Activated CD4-positive, alpha-beta T cell treated with anti-CD3 and anti-CD28 coated beads for 36 hours (primary cell): ENCODE measurements around the gene HSPB3. TPM values are rescaled to one million over a fixed set of nuclear protein-coding genes. Genes with fewer than 3 reads are reported as not detected.

Source experiments
- ATAC-seq: fragments of 200-7000 bp; cut with Tn5 transposase; one replicate; pipeline ENCODE4 v1.10.0; 2021; ENCODE audit warnings: mild to moderate bottlenecking, moderate library complexity
- CTCF ChIA-PET: fragments of 350-600 bp; sonication (Branson Sonifier 250); formaldehyde crosslinking; loops from one replicate; lab custom pipeline; 2021; ENCODE audit warnings: antibody characterized with exemption; lab: Charles Lee
- POLR2A ChIA-PET: fragments of 350-600 bp; sonication (Branson Sonifier 250); formaldehyde crosslinking; loops from one replicate; lab custom pipeline; 2021; ENCODE audit warnings: antibody characterized with exemption, inconsistent platforms; lab: Charles Lee
- DNase-seq: peaks from one replicate; pipeline ENCODE4 v3.0.0-alpha.2; 2020
- H3K27ac Mint-ChIP-seq: one replicate; pipeline ENCODE4 v1.8.0; 2021; ENCODE audit warnings: mixed read lengths
- H3K27me3 Mint-ChIP-seq: one replicate; pipeline ENCODE4 v1.8.0; 2021; ENCODE audit warnings: mixed read lengths
- H3K36me3 Mint-ChIP-seq: one replicate; pipeline ENCODE4 v1.8.0; 2021; ENCODE audit warnings: low read depth, mixed read lengths
- H3K4me1 Mint-ChIP-seq: one replicate; pipeline ENCODE4 v1.8.0; 2021; ENCODE audit warnings: mixed read lengths
- H3K4me3 Mint-ChIP-seq: one replicate; pipeline ENCODE4 v1.8.0; 2021; ENCODE audit warnings: mild to moderate bottlenecking, moderate library complexity, mixed read lengths
- H3K9me3 Mint-ChIP-seq: one replicate; pipeline ENCODE4 v1.8.0; 2021; ENCODE audit warnings: low read depth, mixed read lengths
- intact Hi-C, 2 experiments: fragments of 100-400 bp; cut with DNase I in 1 of 2; cut with micrococcal nuclease in 1 of 2; formaldehyde crosslinking; loops; one replicate each; pipeline versions ENCODE4 v1.14.2 to v1.15.1; 2022 to 2024; cut with DNase I, micrococcal nuclease
- total RNA-seq, 2 experiments: library from RNA; stranded (reverse); gene quantifications; one replicate each; pipeline ENCODE4 v1.2.3, GENCODE V29; 2021

Gene HSPB3
- total RNA-seq, 2 experiments from 2014 or later: not detected

DNA sequence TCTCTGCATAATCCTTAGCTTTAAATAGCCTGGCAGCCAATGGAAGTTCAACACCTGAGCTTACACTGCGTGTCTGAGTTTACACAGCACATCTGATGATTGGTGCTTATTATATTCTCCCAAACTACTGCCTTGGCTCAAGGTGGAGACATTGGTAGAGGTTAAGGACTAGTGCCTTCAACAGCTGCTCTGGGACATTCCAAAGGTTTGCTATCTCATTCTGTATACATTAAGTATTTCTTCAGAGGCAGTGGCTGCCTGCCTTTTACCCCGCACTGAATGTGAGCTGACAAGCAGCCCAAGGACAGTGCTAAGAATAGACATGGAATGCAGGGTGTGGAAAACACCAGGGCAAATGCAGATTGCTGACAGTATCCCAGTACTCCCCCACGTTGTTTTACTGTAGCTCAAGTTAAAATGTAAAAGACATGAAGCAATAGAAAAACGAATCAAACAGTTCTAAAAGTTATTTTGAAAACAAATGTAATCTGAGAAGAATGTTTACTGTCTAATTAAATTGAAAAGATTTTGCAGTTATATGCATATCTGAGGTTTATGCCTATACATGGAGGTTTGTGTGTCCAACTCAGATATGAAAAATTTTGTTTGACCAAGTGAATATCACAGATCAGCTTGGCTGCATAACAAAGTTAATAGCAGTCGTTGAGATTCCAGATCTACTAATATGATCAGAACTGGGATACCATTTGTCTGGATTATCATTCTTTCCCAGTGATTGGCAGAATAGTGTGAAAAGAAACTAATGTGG, 1.8 kb downstream of the HSPB3 start:
- H3K27me3 Mint-ChIP-seq: peaks cover 6% of the 10 kb centered on the region
- DNase-seq: no peak
- no peak overlapping the region for H3K27ac Mint-ChIP-seq
- no peaks in the 10 kb centered on the region for H3K4me1 Mint-ChIP-seq
- no peaks in the 10 kb centered on the region for H3K36me3 Mint-ChIP-seq
- H3K9me3 Mint-ChIP-seq: peaks cover 12% of the 10 kb centered on the region
- ChIA-PET CTCF (interaction anchor here (0.5 to 1.7 kb wide), 2 partner anchors 32 to 1195 kb away, joined by 3 to 4 read pairs; no protein-coding TSS in a partner anchor), POLR2A (no interaction called here)
- no peak for ATAC-seq
- intact Hi-C loops: no loop called here
- no peak overlapping the region for H3K4me3 Mint-ChIP-seq

DNA sequence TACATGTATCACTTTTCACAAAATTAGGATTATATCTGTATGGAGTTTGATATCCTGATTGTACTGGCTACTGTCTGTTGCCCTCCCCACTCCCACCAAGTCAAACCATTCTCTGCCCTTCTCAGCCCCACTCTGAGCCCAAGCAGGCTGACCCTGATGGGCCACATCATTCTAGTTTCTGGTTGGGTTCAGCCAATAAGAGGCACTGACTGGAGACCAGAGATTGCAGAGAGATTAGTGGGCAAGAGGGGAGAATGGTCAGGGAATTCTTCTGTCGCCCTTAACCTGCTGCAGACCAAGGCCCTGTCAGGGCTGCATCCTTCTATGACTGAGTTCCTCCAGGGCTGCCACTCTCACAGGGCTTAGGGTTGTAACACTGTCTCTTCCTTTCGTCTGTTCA, 2.7 kb downstream of the HSPB3 start:
- Mint-ChIP-seq H3K27me3 (peaks cover 6% of the 10 kb centered on the region), H3K27ac (no peak overlapping the region), H3K4me1 (no peaks in the 10 kb centered on the region), H3K4me3 (no peak overlapping the region), H3K9me3 (peaks cover 12% of the 10 kb centered on the region), H3K36me3 (no peaks in the 10 kb centered on the region)
- ATAC-seq: no peak
- intact Hi-C loops: no loop called here
- no peak for DNase-seq
- ChIA-PET POLR2A (no interaction called here), CTCF (interaction anchor here (1.7 kb wide), 1 partner anchor 31 kb away, joined by 4 read pairs; no protein-coding TSS in a partner anchor)

DNA sequence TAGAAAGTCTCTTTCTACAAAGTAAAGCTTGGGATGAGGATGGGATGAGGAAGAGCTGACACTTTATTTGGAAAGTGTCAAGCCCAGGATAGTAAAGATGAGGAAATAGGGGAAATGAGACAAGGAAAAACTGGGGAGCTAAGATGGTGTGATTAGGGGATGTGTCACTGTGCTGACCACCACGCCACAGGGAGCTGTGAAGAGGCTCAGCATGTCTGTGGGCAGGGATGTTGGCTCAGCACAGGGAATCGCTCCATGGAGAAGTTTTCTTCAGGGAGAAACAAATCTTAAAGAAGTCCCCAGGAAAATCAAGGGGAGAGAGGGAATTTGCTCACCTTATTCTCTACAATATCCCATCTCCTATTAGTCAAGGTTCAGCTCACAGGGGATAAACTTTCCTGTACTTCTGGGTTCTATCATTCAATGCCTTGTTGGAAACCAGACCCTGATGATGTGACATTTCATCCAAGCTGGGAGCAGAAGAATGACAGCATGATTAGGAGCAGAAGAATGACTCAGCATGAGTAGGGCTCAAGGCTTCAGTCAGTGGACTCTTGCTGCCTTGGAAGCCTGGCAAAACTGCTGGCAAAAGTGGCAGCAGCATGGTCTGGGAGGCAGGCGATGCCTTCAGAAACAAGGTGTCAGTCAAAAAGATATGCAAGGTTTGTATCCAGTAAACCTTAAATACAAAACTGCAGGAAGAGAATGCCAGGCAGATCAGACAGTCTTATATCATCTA, 4.9 kb downstream of the HSPB3 start:
- ATAC-seq: no peak
- Mint-ChIP-seq H3K27ac (no peak overlapping the region), H3K4me1 (no peaks in the 10 kb centered on the region), H3K27me3 (peaks cover 2% of the 10 kb centered on the region), H3K9me3 (peaks cover 12% of the 10 kb centered on the region), H3K4me3 (no peak overlapping the region), H3K36me3 (no peaks in the 10 kb centered on the region)
- no peak for DNase-seq
- intact Hi-C loops: no loop called here
- POLR2A ChIA-PET: interaction anchor here (0.5 kb wide), 1 partner anchor 125 kb away, joined by 3 read pairs; no protein-coding TSS in a partner anchor
- CTCF ChIA-PET: interaction anchor here (0.6 kb wide), 1 partner anchor 170 kb away, joined by 3 read pairs; no protein-coding TSS in a partner anchor

DNA sequence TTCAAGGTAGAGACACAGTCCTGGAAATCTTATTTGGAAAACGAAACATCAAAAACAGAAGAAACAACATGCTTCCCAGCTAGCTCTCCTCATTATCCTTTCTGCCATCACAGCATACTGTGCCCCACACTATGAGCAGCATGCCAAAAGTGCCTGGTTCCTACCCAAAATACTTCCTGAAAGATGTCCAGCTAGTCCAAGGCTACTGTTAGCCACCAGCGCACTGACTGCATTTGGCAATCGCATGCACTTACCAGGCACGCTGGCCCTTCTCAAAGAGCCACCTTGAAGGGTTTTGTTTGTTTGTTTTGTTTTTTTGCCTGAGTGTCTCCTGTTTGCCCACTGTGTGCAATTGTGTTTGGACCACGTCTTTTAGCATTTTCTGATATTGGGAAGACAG, 6.8 kb downstream of the HSPB3 start:
- CTCF ChIA-PET: interaction anchor here (0.5 kb wide), 1 partner anchor 29 kb away, joined by 3 read pairs; no protein-coding TSS in a partner anchor

DNA sequence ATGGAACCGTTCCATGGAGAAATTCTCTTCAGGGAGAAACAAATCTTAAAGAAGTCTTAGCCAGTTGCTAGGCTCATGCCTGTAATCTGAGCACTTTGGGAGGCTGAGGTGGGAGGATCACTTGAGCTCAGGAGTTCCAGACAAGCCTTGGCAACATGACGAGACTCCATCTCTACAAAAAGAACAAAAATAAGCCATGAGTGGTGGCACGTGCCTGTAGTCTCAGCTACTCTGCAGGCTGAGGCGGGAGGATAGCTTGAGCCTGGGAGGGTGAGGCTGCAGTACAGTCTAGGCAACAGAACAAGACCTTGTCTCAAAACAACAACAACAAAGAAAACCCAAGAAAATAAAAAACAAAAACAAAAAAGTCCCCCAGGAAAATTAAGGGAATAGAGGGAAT, 8.2 kb downstream of the HSPB3 start:
- Mint-ChIP-seq H3K27ac (no peak overlapping the region), H3K27me3 (peaks cover 4% of the 10 kb centered on the region), H3K9me3 (peaks cover 12% of the 10 kb centered on the region), H3K36me3 (no peaks in the 10 kb centered on the region), H3K4me3 (no peak overlapping the region), H3K4me1 (no peaks in the 10 kb centered on the region)
- ChIA-PET POLR2A (no interaction called here), CTCF (interaction anchor here (0.9 kb wide), 1 partner anchor 25 kb away, joined by 4 read pairs; no protein-coding TSS in a partner anchor)
- DNase-seq: no peak
- ATAC-seq: no peak
- intact Hi-C loops: no loop called here

More for the DNA sequence above, 6.8 kb downstream of the HSPB3 start:
- Mint-ChIP-seq H3K9me3 (peaks cover 12% of the 10 kb centered on the region), H3K4me3 (no peak overlapping the region), H3K27me3 (peaks cover 4% of the 10 kb centered on the region), H3K36me3 (no peaks in the 10 kb centered on the region), H3K27ac (no peak overlapping the region), H3K4me1 (no peaks in the 10 kb centered on the region)
- POLR2A ChIA-PET: no interaction called here
- intact Hi-C loops: no loop called here
- ATAC-seq: no peak
- DNase-seq: no peak

DNA sequence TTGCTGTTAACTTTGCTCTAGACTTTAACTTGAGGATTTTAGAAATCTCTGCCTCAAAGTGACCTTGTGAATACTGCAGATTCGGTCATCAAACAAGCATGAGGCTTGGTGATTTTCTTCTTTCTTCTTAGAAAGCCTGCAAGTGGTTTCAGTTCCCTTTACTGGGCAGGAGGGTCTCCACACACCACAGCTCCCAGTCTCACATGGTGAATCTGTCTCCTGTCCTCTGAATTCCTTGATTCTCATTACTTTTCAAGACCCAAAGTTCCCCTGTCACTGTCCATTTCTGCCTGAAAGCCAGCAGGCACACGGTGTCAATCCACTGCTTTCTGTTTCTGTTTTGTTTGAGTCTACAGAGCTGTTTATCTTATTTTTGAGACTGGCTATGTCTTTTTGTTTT, 14.1 kb downstream of the HSPB3 start:
- no peak for ATAC-seq
- Mint-ChIP-seq H3K4me1 (peaks cover 4% of the 10 kb centered on the region), H3K9me3 (no peaks in the 10 kb centered on the region), H3K4me3 (no peak overlapping the region), H3K36me3 (no peaks in the 10 kb centered on the region), H3K27ac (no peak overlapping the region), H3K27me3 (peaks cover 4% of the 10 kb centered on the region)
- no peak for DNase-seq
- intact Hi-C loops: no loop called here
- ChIA-PET POLR2A (no interaction called here), CTCF (interaction anchor here (3.4 kb wide), 1 partner anchor 20 kb away, joined by 22 read pairs; no protein-coding TSS in a partner anchor)

DNA sequence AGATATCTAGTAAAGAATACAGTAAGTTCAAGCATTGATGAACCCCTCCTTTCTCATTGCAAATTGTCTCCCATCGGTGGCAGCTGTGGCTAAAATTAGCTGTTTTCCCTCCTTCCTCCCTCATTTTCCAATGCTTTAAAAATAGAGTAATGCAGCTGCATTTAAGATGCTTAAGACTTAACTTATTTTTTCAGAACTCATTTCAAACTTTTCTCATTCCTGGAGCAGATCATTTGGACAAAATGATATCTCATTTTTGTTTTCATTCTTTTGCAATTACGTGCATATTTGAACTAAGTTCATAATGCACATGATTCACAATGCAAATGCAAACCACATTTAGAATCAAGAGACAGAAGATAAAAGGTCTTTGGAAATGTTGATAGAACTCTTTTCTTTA, 14.6 kb downstream of the HSPB3 start:
- Mint-ChIP-seq H3K27ac (no peak overlapping the region), H3K27me3 (peaks cover 4% of the 10 kb centered on the region), H3K9me3 (no peaks in the 10 kb centered on the region), H3K36me3 (no peaks in the 10 kb centered on the region), H3K4me3 (no peak overlapping the region), H3K4me1 (peaks cover 4% of the 10 kb centered on the region)
- DNase-seq: no peak
- ChIA-PET POLR2A (no interaction called here), CTCF (interaction anchor here (3.4 kb wide), 1 partner anchor 20 kb away, joined by 22 read pairs; no protein-coding TSS in a partner anchor)
- no peak for ATAC-seq
- intact Hi-C loops: no loop called here

DNA sequence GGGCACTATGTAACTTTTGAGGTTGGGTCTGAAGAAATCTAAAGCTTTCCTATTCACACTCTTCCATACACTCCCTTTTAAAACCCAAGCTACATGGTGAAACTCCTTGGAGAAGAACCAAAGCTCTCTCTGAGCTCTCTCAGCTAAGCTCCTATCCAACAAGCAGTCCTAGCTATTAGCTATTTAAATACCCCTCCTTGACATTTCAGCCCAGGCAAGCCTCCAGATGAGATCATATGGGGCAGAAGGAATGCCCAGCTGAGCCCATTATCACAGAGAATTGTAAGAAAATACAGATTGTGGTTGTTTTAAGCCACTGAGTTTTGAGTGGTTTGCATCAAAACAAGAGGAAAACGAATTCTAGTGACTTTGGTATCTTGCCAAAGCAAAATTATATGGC, 15.2 kb downstream of the HSPB3 start:
- H3K4me3 Mint-ChIP-seq: no peak overlapping the region
- ChIA-PET POLR2A (no interaction called here), CTCF (interaction anchor here (0.7 to 3.4 kb wide), 2 partner anchors 19 to 242 kb away, joined by 3 to 22 read pairs; no protein-coding TSS in a partner anchor)
- ATAC-seq (no peak), DNase-seq (no peak)
- H3K27me3 Mint-ChIP-seq: peaks cover 4% of the 10 kb centered on the region
- peaks cover 4% of the 10 kb centered on the region for H3K4me1 Mint-ChIP-seq
- intact Hi-C loops: no loop called here
- no peaks in the 10 kb centered on the region for H3K36me3 Mint-ChIP-seq
- no peaks in the 10 kb centered on the region for H3K9me3 Mint-ChIP-seq
- H3K27ac Mint-ChIP-seq: no peak overlapping the region

DNA sequence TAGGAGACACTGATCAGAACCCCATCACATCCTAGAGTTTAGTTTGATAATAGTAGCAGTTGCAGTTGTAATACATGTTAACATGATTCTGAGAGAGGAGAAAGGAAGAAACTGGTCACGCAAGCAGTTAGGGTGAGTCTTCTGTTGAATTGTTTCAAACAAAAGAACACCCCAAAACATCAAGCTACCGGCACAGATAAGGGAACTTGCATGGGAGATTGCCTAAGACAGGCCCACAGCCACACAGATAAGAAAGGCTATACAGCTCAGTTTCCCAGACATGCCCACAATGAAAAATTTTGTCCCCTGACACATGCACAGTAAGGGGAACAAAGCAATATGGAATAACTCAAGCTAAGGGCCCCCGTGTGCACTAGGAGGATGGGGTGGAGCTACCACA, 15.9 kb downstream of the HSPB3 start:
- Mint-ChIP-seq H3K4me3 (no peak overlapping the region), H3K4me1 (peaks cover 4% of the 10 kb centered on the region), H3K27ac (no peak overlapping the region), H3K9me3 (no peaks in the 10 kb centered on the region), H3K36me3 (no peaks in the 10 kb centered on the region), H3K27me3 (peaks cover 2% of the 10 kb centered on the region)
- CTCF ChIA-PET: interaction anchor here (1.1 to 3.4 kb wide), 2 partner anchors 18 to 23 kb away, joined by 3 to 22 read pairs; no protein-coding TSS in a partner anchor
- ATAC-seq: no peak
- intact Hi-C loops: no loop called here
- POLR2A ChIA-PET: interaction anchor here (0.6 kb wide), 1 partner anchor 161 kb away, joined by 3 read pairs; the partner anchor contains the start of gene ARL15
- no peak for DNase-seq

DNA sequence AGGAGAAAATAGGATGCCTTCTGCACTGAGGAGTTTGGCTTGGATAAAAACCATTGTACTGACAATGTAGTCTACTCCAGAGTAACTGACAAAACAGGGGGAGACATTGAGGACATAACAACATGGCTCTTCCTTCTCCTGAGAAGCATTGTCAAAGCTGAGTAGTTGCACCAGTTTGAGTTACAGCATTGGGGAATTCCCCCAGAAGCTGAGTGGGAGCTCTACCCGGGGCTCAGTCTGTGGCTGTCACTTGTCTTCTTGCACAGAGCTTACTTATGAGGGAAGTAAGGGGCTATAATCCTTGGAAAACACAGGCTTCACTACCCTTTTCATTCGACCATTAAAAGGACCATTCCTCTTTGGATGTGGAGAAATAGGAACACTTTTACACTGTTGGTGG, 21.2 kb downstream of the HSPB3 start:
- Mint-ChIP-seq H3K9me3 (no peaks in the 10 kb centered on the region), H3K27me3 (peaks cover 8% of the 10 kb centered on the region), H3K27ac (no peak overlapping the region), H3K4me1 (no peaks in the 10 kb centered on the region), H3K4me3 (no peak overlapping the region), H3K36me3 (no peaks in the 10 kb centered on the region)
- DNase-seq (no peak), ATAC-seq (no peak)
- CTCF ChIA-PET: no interaction called here
- POLR2A ChIA-PET: no interaction called here
- intact Hi-C loops: no loop called here

DNA sequence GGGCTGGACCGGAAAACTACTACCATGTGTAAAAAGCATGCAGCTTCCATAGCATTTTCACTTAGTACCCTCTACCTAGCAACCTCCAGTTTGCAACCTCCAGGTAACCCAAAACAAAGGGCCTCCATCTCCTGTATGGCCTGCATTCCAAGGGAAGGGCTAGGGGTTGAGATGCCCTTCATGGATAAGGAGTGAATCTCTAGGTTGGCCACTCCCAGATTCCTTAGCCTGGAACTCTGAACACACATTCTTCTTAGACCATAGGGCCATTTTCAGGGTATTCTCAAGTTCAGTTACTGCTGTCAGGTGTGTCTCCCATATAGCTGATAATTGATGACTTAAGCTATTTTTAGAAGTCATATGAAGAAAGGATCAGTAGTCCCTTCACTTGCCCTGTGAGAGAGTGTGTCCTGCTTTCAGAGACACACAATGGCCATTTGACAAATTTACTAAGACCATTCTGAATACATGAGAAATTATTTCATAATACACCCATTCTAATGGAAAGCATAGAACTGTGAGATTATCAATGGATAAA, 22.5 kb downstream of the HSPB3 start:
- no peaks in the 10 kb centered on the region for H3K9me3 Mint-ChIP-seq
- peaks cover 8% of the 10 kb centered on the region for H3K27me3 Mint-ChIP-seq
- no peak overlapping the region for H3K4me3 Mint-ChIP-seq
- no peak overlapping the region for H3K27ac Mint-ChIP-seq
- ChIA-PET CTCF (interaction anchor here (0.9 kb wide), 1 partner anchor 10 kb away, joined by 3 read pairs; no protein-coding TSS in a partner anchor), POLR2A (no interaction called here)
- H3K4me1 Mint-ChIP-seq: no peaks in the 10 kb centered on the region
- ATAC-seq: no peak
- no peak for DNase-seq
- H3K36me3 Mint-ChIP-seq: no peaks in the 10 kb centered on the region
- intact Hi-C loops: no loop called here
